ENCODE results near the gene BSN.

DNA sequence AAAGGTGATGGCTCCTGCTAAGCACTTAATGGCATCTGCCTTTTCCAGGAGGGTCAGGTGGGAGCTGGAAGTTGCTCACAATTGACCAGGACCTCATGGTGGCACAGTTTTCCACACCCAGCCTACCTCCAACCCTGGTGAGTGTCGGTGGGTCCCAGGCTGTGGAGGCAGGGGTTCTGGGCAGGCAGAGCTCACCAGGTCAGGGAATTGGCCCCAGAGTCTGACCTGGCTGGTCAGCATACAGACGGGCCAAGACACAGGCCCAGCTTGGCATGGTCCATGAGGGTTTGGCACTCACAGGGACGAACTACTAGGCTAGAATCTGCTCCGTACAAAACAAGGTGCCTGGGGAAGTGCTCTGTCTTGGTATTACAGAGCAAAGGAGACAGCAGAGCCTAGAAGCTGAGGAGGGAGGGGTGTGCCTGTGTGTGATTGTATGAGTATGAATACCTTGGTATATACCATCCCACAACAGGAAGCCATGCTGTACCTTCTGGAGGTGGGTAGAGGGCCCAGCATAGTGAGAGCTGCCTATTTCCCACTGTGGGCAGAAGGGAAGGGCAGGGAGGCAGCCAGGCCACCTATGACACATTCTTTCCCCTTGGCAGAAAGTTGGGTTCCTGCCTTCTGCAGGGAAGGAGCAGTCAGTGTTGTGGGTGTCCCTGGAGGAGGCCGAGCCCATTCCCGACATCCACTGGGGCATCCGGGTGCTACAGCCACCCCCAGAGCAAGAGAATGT is 126.4 kb downstream of the BSN start:
- no peak for TF ChIP-seq POLR2AphosphoS5 (IDR thresholded peaks at IDR 0.05; ENCODE audit: insufficient read depth, low read depth, low read length)
- TF ChIP-seq, protein P1, sequence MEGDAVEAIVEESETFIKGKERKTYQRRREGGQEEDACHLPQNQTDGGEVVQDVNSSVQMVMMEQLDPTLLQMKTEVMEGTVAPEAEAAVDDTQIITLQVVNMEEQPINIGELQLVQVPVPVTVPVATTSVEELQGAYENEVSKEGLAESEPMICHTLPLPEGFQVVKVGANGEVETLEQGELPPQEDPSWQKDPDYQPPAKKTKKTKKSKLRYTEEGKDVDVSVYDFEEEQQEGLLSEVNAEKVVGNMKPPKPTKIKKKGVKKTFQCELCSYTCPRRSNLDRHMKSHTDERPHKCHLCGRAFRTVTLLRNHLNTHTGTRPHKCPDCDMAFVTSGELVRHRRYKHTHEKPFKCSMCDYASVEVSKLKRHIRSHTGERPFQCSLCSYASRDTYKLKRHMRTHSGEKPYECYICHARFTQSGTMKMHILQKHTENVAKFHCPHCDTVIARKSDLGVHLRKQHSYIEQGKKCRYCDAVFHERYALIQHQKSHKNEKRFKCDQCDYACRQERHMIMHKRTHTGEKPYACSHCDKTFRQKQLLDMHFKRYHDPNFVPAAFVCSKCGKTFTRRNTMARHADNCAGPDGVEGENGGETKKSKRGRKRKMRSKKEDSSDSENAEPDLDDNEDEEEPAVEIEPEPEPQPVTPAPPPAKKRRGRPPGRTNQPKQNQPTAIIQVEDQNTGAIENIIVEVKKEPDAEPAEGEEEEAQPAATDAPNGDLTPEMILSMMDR (IDR thresholded peaks at IDR 0.05; ENCODE audit: extremely low read depth in 1 of 2, insufficient read depth in 1 of 2, low read depth in 1 of 2, low read length in 2 of 2) = no peak

Data from endothelial cell of umbilical vein (primary cell).